Prostate gland (tissue), 2 donors: Measurements from ENCODE around the gene CFAP54. TPM values are rescaled to one million over a fixed set of nuclear protein-coding genes. Genes with fewer than 3 reads are reported as not detected.
"Not testable (repeated sequence)": the region's sequence is repeated elsewhere in the genome, so short reads cannot be mapped to it uniquely, and the experiment has no call there.

Experiments
- DNase-seq: peaks from one replicate; pipeline ENCODE4 v3.0.0-alpha.2; 2019; ENCODE audit warnings: low spot score
- H3K27ac ChIP-seq, 2 donors: fragments of 200-600 bp; sonication (generic); 2 replicates each; pipeline ENCODE4 v1.5.1; 2017 to 2019
- H3K27me3 ChIP-seq: fragments of 200-600 bp; sonication (generic); replicated peaks from 2 replicates; pipeline ENCODE4 v1.5.1; 2019; ENCODE audit not compliant: insufficient read depth
- H3K36me3 ChIP-seq, 2 donors: fragments of 200-600 bp; sonication (generic); 1 replicate in 1 of 2; 2 replicates in 1 of 2; pipeline versions ENCODE4 v1.5.1 to v1.8.1; 2017 to 2019
- H3K4me1 ChIP-seq: fragments of 200-600 bp; sonication (generic); replicated peaks from 2 replicates; pipeline ENCODE4 v1.5.1; 2019
- H3K4me3 ChIP-seq, 2 donors: fragments of 200-600 bp; sonication (generic); 2 replicates each; pipeline ENCODE4 v1.5.1; 2017 to 2019
- H3K9me3 ChIP-seq: fragments of 200-600 bp; sonication (generic); 2 replicates; pipeline ENCODE4 v1.5.1; 2017
- POLR2A ChIP-seq: fragments of 450-650 bp; IDR thresholded peaks from one replicate; pipeline ENCODE4 v1.6.1; 2016; ENCODE audit warnings: antibody characterized with exemption, mild to moderate bottlenecking
- POLR2AphosphoS5 ChIP-seq: sonication (generic); formaldehyde crosslinking; IDR thresholded peaks from one replicate; pipeline ENCODE4 v1.6.1; 2017; ENCODE audit warnings: antibody characterized with exemption
- WGBS: methylation state at CpG from one replicate; pipeline ENCODE4 v1.1.5; 2018; 5-methylcytosine and 5-hydroxymethylcytosine counted together
- intact Hi-C: fragments of 100-400 bp; cut with DNase I; formaldehyde crosslinking; loops from one replicate; pipeline ENCODE4 v1.14.2; 2022
- total RNA-seq, 2 donors: library from RNA; depleted of rRNA; stranded (reverse); fragments of >200 nt; gene quantifications; one replicate each; pipeline ENCODE4 v1.1.0, GENCODE V29; 2016
- TF ChIP-seq, protein P1 (sequence below), 4 experiments: fragments of 200-600 bp in 2 of 4; fragments of 450-650 bp in 2 of 4; sonication (generic) in 2 of 4; IDR thresholded peaks; 1 replicate in 3 of 4; 2 replicates in 1 of 4; pipeline ENCODE4 v1.5.1; 2016 to 2019; ENCODE audit warnings: antibody characterized with exemption in 4 of 4, mild to moderate bottlenecking in 2 of 4, moderate library complexity in 2 of 4

CFAP54 gene
- total RNA-seq, 2 donors from 2014 or later: 0.68 to 2.3 TPM

DNA sequence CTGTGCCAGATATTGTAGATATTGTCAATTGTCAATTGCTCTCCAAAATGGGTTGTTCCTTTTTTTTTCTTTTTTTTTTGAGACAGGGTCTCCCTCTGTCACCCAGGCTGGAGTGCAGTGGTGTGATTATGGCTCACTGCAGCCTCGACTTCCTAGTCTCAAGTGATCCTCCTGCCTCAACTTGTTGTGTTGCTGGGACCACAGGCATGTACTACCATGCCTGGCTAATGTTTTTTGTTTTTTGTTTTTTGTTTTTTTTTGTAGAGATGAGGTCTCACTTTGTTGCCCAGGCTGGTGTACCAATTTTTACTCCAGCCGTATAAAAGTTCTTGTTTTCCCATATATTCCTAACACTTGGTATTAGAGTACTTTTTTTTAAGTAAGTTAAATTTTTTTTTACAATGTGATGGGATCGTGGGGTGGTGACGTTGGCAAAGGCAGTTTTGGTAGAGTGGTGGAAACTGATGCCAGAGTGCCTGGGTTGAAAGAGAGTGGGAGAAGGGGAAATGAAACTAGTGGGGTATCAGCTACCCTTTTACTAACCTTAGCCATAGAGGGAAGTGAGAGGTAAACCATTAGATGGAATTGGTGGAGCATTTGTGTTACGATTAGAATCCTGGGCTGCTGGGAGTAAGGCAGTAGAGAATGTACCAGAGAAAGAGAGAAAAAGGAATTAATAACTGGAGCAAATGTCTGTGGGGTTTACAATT, 33.0 kb upstream of the CFAP54 start:
- 82% methylated on average over 5 of the region's 5 CpGs for WGBS
- intact Hi-C loops: no loop called here
- TF ChIP-seq POLR2A (no peak), POLR2AphosphoS5 (no peak)
- TF ChIP-seq, protein P1, sequence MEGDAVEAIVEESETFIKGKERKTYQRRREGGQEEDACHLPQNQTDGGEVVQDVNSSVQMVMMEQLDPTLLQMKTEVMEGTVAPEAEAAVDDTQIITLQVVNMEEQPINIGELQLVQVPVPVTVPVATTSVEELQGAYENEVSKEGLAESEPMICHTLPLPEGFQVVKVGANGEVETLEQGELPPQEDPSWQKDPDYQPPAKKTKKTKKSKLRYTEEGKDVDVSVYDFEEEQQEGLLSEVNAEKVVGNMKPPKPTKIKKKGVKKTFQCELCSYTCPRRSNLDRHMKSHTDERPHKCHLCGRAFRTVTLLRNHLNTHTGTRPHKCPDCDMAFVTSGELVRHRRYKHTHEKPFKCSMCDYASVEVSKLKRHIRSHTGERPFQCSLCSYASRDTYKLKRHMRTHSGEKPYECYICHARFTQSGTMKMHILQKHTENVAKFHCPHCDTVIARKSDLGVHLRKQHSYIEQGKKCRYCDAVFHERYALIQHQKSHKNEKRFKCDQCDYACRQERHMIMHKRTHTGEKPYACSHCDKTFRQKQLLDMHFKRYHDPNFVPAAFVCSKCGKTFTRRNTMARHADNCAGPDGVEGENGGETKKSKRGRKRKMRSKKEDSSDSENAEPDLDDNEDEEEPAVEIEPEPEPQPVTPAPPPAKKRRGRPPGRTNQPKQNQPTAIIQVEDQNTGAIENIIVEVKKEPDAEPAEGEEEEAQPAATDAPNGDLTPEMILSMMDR (IDR thresholded peaks at IDR 0.05): no peak

GRCh38 chr12:96457191-96457930, 32.0 kb upstream of the CFAP54 start:
- Histone ChIP-seq H3K27ac (no peak overlapping the region), H3K27me3 (no peaks in the 10 kb centered on the region), H3K36me3 (no peaks in the 10 kb centered on the region), H3K4me1 (no peaks in the 10 kb centered on the region), H3K9me3 (no peaks in the 10 kb centered on the region), H3K4me3 (no peak overlapping the region)
- 94% methylated on average over 4 of the region's 4 CpGs for WGBS
- TF ChIP-seq POLR2A (no peak), POLR2AphosphoS5 (no peak)
- TF ChIP-seq, protein P1 (IDR thresholded peaks at IDR 0.05): no peak
- DNase-seq: no peak
- intact Hi-C loops: no loop called here

More for the DNA sequence above, 33.0 kb upstream of the CFAP54 start:
- Histone ChIP-seq H3K27me3 (no peaks in the 10 kb centered on the region), H3K4me1 (no peaks in the 10 kb centered on the region), H3K27ac (no peak overlapping the region), H3K4me3 (no peak overlapping the region), H3K9me3 (no peaks in the 10 kb centered on the region), H3K36me3 (no peaks in the 10 kb centered on the region)
- no peak for DNase-seq

- 91% methylated on average over 6 of the region's 6 CpGs for WGBS
- H3K36me3 ChIP-seq, intact Hi-C loops, H3K27me3 ChIP-seq, DNase-seq, H3K4me3 ChIP-seq, H3K4me1 ChIP-seq, H3K27ac ChIP-seq, H3K9me3 ChIP-seq: not testable (repeated sequence)
Measured at GRCh38 chr12:96459281-96459680, 30.1 kb upstream of the CFAP54 start.

DNA sequence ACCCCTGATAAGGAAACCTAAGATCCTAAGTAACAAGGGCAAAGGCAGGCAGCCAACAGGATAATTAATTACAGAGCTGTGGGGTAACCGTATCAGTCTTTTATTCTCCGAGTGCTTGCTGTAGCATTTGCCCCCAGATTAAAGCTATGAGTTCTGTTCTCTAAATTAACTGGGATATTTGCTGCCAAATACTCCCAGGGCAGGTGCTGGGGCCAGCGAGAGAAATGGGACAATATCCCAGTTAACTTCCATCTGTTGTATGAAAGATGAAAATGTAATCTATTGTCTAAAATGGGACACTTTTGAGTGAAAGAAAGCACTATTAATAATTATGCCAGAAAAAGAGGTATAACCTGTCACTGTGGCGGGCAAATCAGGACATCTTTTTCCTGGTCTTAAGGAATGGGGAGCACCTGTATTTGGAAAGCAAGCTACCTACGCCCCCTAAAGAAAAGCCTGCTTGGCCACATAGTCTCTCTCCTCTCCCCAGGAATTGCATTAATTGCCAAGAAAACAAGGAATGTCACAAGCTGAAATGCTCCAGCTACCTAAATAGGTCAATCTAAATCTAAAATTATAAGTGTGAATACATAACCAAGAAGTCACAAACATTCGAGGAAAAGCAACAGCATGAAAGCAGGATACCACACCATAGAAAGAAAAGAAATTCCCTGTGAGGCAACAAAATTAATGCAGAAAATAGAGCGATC, 26.7 kb upstream of the CFAP54 start:
- no peak overlapping the region for H3K4me3 ChIP-seq
- no peak overlapping the region for H3K27ac ChIP-seq
- no peaks in the 10 kb centered on the region for H3K4me1 ChIP-seq
- no peak for TF ChIP-seq POLR2AphosphoS5
- TF ChIP-seq POLR2A: no peak
- TF ChIP-seq, protein P1 (IDR thresholded peaks at IDR 0.05): no peak
- intact Hi-C loops: no loop called here
- H3K27me3 ChIP-seq: no peaks in the 10 kb centered on the region
- no peak for DNase-seq
- no peaks in the 10 kb centered on the region for H3K9me3 ChIP-seq
- no peaks in the 10 kb centered on the region for H3K36me3 ChIP-seq
- 53% methylated on average over 7 of the region's 7 CpGs for WGBS

DNA sequence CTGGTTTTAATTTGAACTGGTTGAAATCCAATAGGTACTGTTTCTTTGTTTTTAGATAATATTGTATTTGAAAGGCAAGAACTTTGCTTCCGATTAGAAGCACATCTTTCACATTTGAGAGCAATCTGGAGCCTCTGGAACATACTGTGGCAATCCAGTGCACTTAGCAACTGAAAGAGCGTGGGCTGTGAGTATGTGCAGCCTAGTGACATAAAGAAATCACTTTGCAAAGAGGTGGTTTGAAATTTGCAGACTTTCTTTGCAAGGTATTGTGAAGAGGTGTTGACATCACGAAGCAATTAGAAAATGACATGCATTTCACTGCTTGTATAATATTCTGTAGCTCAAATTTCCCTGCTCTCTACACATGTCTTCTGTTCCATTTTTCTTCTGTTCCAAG, 23.5 kb upstream of the CFAP54 start:
- H3K27me3 ChIP-seq: no peaks in the 10 kb centered on the region
- no peaks in the 10 kb centered on the region for H3K4me1 ChIP-seq
- H3K36me3 ChIP-seq: no peaks in the 10 kb centered on the region
- H3K27ac ChIP-seq: no peak overlapping the region
- TF ChIP-seq POLR2AphosphoS5 (no peak), POLR2A (no peak)
- TF ChIP-seq, protein P1 (IDR thresholded peaks at IDR 0.05): no peak
- H3K9me3 ChIP-seq: no peaks in the 10 kb centered on the region
- WGBS: 79% methylated on average over 3 of the region's 3 CpGs
- intact Hi-C loops: no loop called here
- no peak overlapping the region for H3K4me3 ChIP-seq
- DNase-seq: no peak
